A673 (cell line): ENCODE data around the gene COL4A2. TPM values are rescaled to one million over a fixed set of nuclear protein-coding genes. Genes with fewer than 3 reads are reported as not detected.

Experiments
- BruUV-seq: library from RNA; stranded (reverse); fragments of 400-500 nt; replicated peaks from 2 replicates; lab custom pipeline; 2021; lab: Mats Ljungman, UMichigan
- CTCF ChIA-PET: fragments of 300-600 bp; sonication (Branson Sonifier 250); formaldehyde crosslinking; loops from one replicate; lab custom pipeline; 2022; ENCODE audit warnings: antibody characterized with exemption; lab: Charles Lee
- POLR2A ChIA-PET: fragments of 300-600 bp; sonication (Branson Sonifier 250); formaldehyde crosslinking; loops from one replicate; lab custom pipeline; 2022; ENCODE audit warnings: antibody characterized with exemption; ENCODE audit not compliant: low non-redundant PET; lab: Charles Lee
- DNase-seq: peaks from one replicate; pipeline ENCODE4 v3.0.0-alpha.2; 2015; ENCODE audit warnings: low spot score
- H3K27ac ChIP-seq: fragments of 200-600 bp; sonication (generic); 2 replicates; pipeline ENCODE4 v1.5.1; 2016; ENCODE audit warnings: mixed run types, low read depth, mild to moderate bottlenecking, mixed read lengths, antibody characterized with exemption, low read length; ENCODE audit not compliant: poor library complexity, severe bottlenecking
- H3K27me3 ChIP-seq: fragments of 200-600 bp; sonication (generic); replicated peaks from 2 replicates; pipeline ENCODE4 v1.6.1; 2017; ENCODE audit warnings: mixed run types, low read depth, mild to moderate bottlenecking, mixed read lengths, antibody characterized with exemption, low read length; ENCODE audit not compliant: insufficient read depth, poor library complexity
- H3K36me3 ChIP-seq: fragments of 200-600 bp; sonication (generic); 2 replicates; pipeline ENCODE4 v1.6.1; 2016; ENCODE audit warnings: mixed run types, mild to moderate bottlenecking, mixed read lengths, antibody characterized with exemption, low read length; ENCODE audit not compliant: insufficient read depth, poor library complexity, severe bottlenecking
- H3K4me1 ChIP-seq: fragments of 200-600 bp; sonication (generic); 2 replicates; pipeline ENCODE4 v1.6.1; 2017; ENCODE audit warnings: mixed run types, mild to moderate bottlenecking, mixed read lengths, antibody characterized with exemption, low read length; ENCODE audit not compliant: insufficient read depth, poor library complexity, severe bottlenecking
- H3K4me3 ChIP-seq: fragments of 200-600 bp; sonication (generic); 2 replicates; pipeline ENCODE4 v1.5.1; 2016; ENCODE audit warnings: low read depth, mixed run types, mild to moderate bottlenecking, mixed read lengths, low read length; ENCODE audit not compliant: poor library complexity, severe bottlenecking
- H3K9me3 ChIP-seq: fragments of 200-600 bp; sonication (generic); 2 replicates; pipeline ENCODE4 v1.6.1; 2016; ENCODE audit warnings: mixed run types, low read depth, mild to moderate bottlenecking, mixed read lengths, antibody characterized with exemption, low read length; ENCODE audit not compliant: poor library complexity, severe bottlenecking
- CTCF ChIP-seq: fragments of 300-800, 200-600 bp; sonication (generic); conservative IDR thresholded peaks from 2 replicates; pipeline ENCODE4 v1.5.1; 2017; ENCODE audit warnings: low read depth, mild to moderate bottlenecking, antibody characterized with exemption, low read length, moderate library complexity, mixed read lengths
- EZH2 ChIP-seq: fragments of 200-600 bp; sonication (generic); IDR thresholded peaks from 2 replicates; pipeline ENCODE4 v1.6.1; 2017; ENCODE audit warnings: borderline replicate concordance, low read depth, mild to moderate bottlenecking, mixed read lengths, antibody characterized with exemption, low read length; ENCODE audit not compliant: poor library complexity, severe bottlenecking
- intact Hi-C: fragments of 100-400 bp; cut with micrococcal nuclease; formaldehyde crosslinking; loops from one replicate; pipeline ENCODE4 v1.10.0; 2022; ENCODE audit not compliant: unreplicated experiment
- total RNA-seq: library from RNA; stranded (reverse); gene quantifications from 2 replicates; pipeline ENCODE4 v1.2.3, GENCODE V29; 2021

The COL4A2 gene
- total RNA-seq, 1 experiment from 2014 or later, result 184 TPM

GRCh38 chr13:110518226-110518525 is 211.1 kb downstream of the COL4A2 start:
- BruUV-seq, result no TSS peak
- intact Hi-C loops, result no loop called here
- Histone ChIP-seq H3K4me3 (no peak overlapping the region), H3K9me3 (no peaks in the 10 kb centered on the region), H3K27me3 (no peaks in the 10 kb centered on the region), H3K36me3 (no peaks in the 10 kb centered on the region), H3K27ac (no peak overlapping the region), H3K4me1 (no peaks in the 10 kb centered on the region)
- ChIA-PET POLR2A (no interaction called here), CTCF (no interaction called here)
- TF ChIP-seq CTCF (no peak), EZH2 (no peak)
- DNase-seq, result no peak

- CTCF ChIA-PET, result no interaction called here
- TF ChIP-seq EZH2, result no peak
- TF ChIP-seq CTCF, result no peak
- H3K27me3 ChIP-seq, result no peaks in the 10 kb centered on the region
- H3K4me1 ChIP-seq, result no peaks in the 10 kb centered on the region
- DNase-seq, result no peak
- intact Hi-C loops, result no loop called here
- no peak overlapping the region for H3K27ac ChIP-seq
- no peaks in the 10 kb centered on the region for H3K36me3 ChIP-seq
- no TSS peak for BruUV-seq
- POLR2A ChIA-PET, result no interaction called here
- H3K9me3 ChIP-seq, result no peaks in the 10 kb centered on the region
- H3K4me3 ChIP-seq, result no peak overlapping the region
These were observed 211.5 kb downstream of the COL4A2 start for GRCh38 chr13:110518571-110518970.

GRCh38 chr13:110519046-110519445 is 212.0 kb downstream of the COL4A2 start:
- Histone ChIP-seq H3K4me1 (no peaks in the 10 kb centered on the region), H3K27me3 (no peaks in the 10 kb centered on the region), H3K27ac (no peak overlapping the region), H3K9me3 (no peaks in the 10 kb centered on the region), H3K36me3 (no peaks in the 10 kb centered on the region), H3K4me3 (no peak overlapping the region)
- TF ChIP-seq CTCF (no peak), EZH2 (no peak)
- DNase-seq, result no peak
- BruUV-seq, result no TSS peak
- ChIA-PET POLR2A (no interaction called here), CTCF (no interaction called here)
- intact Hi-C loops, result no loop called here
